Mammary epithelial cell (primary cell): ENCODE data around the gene IQGAP2.

ENCODE experiments used
- EZH2 ChIP-seq: IDR thresholded peaks from 2 replicates; pipeline ENCODE4 v1.6.1; 2012; ENCODE audit warnings: low read length, inconsistent platforms, borderline replicate concordance
- TF ChIP-seq, protein P1 (sequence below), 2 donors: IDR thresholded peaks in 1 of 2; conservative IDR thresholded peaks in 1 of 2; 2 replicates each; pipeline ENCODE4 v1.5.1; 2011 to 2012; ENCODE audit warnings: inconsistent platforms in 2 of 2, low read length in 2 of 2, mild to moderate bottlenecking in 2 of 2, control low read depth in 1 of 2, low read depth in 1 of 2; ENCODE audit not compliant: insufficient read depth in 1 of 2; ENCODE audit errors: extremely low read depth in 1 of 2

DNA sequence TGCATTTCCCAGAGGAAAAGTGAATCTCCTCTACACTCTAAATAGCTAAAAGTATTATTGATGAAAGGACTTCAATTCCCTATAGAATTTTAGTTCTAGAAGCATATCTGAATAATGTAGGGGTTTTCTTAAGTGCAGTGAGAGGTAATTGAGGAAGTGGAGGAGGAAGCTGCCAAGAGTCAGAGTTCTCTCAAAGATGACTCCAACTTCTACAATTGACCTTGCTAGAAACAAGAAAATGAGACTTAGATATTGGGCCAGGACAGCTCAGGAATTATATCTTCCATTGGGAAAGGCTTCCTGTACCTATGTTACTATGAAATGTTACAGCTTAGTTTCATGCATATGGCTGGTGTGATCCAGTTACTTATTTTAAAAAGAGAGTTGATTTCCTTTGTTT, 302.5 kb downstream of the IQGAP2 start:
- TF ChIP-seq, protein P1, sequence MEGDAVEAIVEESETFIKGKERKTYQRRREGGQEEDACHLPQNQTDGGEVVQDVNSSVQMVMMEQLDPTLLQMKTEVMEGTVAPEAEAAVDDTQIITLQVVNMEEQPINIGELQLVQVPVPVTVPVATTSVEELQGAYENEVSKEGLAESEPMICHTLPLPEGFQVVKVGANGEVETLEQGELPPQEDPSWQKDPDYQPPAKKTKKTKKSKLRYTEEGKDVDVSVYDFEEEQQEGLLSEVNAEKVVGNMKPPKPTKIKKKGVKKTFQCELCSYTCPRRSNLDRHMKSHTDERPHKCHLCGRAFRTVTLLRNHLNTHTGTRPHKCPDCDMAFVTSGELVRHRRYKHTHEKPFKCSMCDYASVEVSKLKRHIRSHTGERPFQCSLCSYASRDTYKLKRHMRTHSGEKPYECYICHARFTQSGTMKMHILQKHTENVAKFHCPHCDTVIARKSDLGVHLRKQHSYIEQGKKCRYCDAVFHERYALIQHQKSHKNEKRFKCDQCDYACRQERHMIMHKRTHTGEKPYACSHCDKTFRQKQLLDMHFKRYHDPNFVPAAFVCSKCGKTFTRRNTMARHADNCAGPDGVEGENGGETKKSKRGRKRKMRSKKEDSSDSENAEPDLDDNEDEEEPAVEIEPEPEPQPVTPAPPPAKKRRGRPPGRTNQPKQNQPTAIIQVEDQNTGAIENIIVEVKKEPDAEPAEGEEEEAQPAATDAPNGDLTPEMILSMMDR (conservative IDR thresholded peaks at IDR 0.05 in 1 of 2, IDR thresholded peaks at IDR 0.05 in 1 of 2; ENCODE audit: extremely low read depth in 1 of 2, insufficient read depth in 1 of 2, low read depth in 1 of 2, low read length in 2 of 2) = no peak
- TF ChIP-seq EZH2 = no peak
